Lower leg skin (tissue), 4 donors: Measurements from ENCODE around the gene GHRHR. TPM values are rescaled to one million over a fixed set of nuclear protein-coding genes. Genes with fewer than 3 reads are reported as not detected.

Experiments used
- DNase-seq, 2 donors: peaks; one replicate each; pipeline ENCODE4 v3.0.0-alpha.2; 2019; ENCODE audit warnings: low spot score in 2 of 2
- H3K4me3 ChIP-seq: fragments of 200-600 bp; sonication (generic); 2 replicates; pipeline ENCODE4 v1.5.1; 2017; ENCODE audit warnings: mild to moderate bottlenecking, low read depth; ENCODE audit not compliant: poor library complexity, severe bottlenecking
- CTCF ChIP-seq, 3 donors: fragments of 450-650 bp; IDR thresholded peaks; one replicate each; pipeline ENCODE4 v1.5.1; 2016; ENCODE audit warnings: antibody characterized with exemption in 3 of 3, mild to moderate bottlenecking in 3 of 3, moderate library complexity in 2 of 3
- POLR2A ChIP-seq, 2 donors: fragments of 450-650 bp; IDR thresholded peaks; one replicate each; pipeline ENCODE4 v1.6.1; 2016 to 2017; ENCODE audit warnings: antibody characterized with exemption in 2 of 2, mild to moderate bottlenecking in 1 of 2, moderate library complexity in 1 of 2
- WGBS, 2 donors: methylation state at CpG; one replicate each; pipeline ENCODE4 v1.1.5; 2018; 5-methylcytosine and 5-hydroxymethylcytosine counted together
- intact Hi-C: fragments of 100-400 bp; cut with DNase I; formaldehyde crosslinking; loops from one replicate; pipeline ENCODE4 v1.15.0; 2023; ENCODE audit warnings: low total_unique reads
- total RNA-seq, 4 donors: library from RNA; depleted of rRNA; stranded (reverse); fragments of >200 nt; gene quantifications; one replicate each; pipeline ENCODE4 v1.1.0, GENCODE V29; 2016

Gene GHRHR
- total RNA-seq, 4 donors from 2014 or later, result not detected

GRCh38 chr7:30965883-30966282 is 2.1 kb downstream of the GHRHR start:
- peak in 1 of 2 donors; percentile 52 for DNase-seq
- TF ChIP-seq CTCF (IDR thresholded peaks at IDR 0.05), result no peak
- intact Hi-C loops, result loop anchor here (5.0 kb wide), 1 partner anchor 659 kb away; no protein-coding TSS in a partner anchor
- 83 to 86% methylated on average over 9 of the region's 9 CpGs for WGBS, 2 donors
- H3K4me3 ChIP-seq, result no peak overlapping the region

GRCh38 chr7:30968294-30968693 is 4.5 kb downstream of the GHRHR start:
- intact Hi-C loops, result loop anchor here (5.0 kb wide), 1 partner anchor 661 kb away; no protein-coding TSS in a partner anchor

GRCh38 chr7:30968747-30969603 is 5.2 kb downstream of the GHRHR start:
- intact Hi-C loops, result loop anchor here (5.0 kb wide), 1 partner anchor 662 kb away; no protein-coding TSS in a partner anchor
- WGBS, 2 donors, result 74 to 77% methylated on average over 7 of the region's 7 CpGs
- DNase-seq, result peak; percentile 7 to 70
- no peak overlapping the region for H3K4me3 ChIP-seq
- TF ChIP-seq POLR2A (IDR thresholded peaks at IDR 0.05) (no peak), CTCF (IDR thresholded peaks at IDR 0.05) (no peak)

More at GRCh38 chr7:30968294-30968693, 4.5 kb downstream of the GHRHR start:
- DNase-seq, result peak in 1 of 2 donors; percentile 29
- TF ChIP-seq POLR2A (IDR thresholded peaks at IDR 0.05) (no peak), CTCF (IDR thresholded peaks at IDR 0.05) (no peak)
- H3K4me3 ChIP-seq, result no peak overlapping the region
- 64 to 86% methylated on average over 2 of the region's 2 CpGs for WGBS, 2 donors

DNA sequence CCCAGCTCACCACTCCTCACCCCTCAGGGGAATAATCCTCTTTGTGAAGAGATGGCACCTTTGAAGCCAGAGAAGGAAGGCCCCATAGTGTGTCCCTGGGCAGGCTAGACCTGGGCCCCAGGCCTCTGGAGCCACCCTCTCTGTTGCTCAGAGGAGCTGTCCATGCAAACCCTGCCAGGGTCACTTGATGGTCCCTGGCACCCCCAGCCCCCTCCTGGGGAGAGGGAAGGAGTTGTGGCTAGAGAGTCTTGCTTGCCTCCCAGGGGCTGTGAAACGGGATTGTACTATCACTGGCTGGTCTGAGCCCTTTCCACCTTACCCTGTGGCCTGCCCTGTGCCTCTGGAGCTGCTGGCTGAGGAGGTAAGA is 5.8 kb downstream of the GHRHR start:
- WGBS, 2 donors, result 78 to 100% methylated on average over 1 of the region's 1 CpG
- intact Hi-C loops, result loop anchor here (5.0 kb wide), 1 partner anchor 662 kb away; no protein-coding TSS in a partner anchor
- DNase-seq, result peak; percentile 8 to 74
- no peak overlapping the region for H3K4me3 ChIP-seq
- TF ChIP-seq CTCF (IDR thresholded peaks at IDR 0.05) (no peak), POLR2A (IDR thresholded peaks at IDR 0.05) (no peak)

DNA sequence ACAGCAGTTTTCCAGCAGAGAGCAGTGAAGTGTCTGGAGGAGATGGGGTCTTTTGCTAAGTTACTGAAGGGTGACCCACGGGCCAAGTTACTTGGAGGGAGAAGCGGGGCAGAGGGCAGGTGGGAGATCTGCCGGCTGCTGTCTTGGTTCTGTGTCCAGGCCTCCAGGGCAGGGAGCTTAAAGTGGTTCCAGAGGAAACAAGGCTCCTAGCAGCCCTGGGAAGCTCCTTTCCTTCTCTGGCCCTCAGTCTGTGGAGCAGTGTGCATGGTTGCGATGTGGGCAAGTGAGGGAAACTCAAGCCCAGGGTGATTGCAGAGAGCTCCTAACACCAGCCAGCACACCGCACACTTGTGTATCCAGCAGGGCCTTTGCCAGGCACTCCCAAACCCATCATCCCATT is 6.3 kb downstream of the GHRHR start:
- TF ChIP-seq CTCF (IDR thresholded peaks at IDR 0.05) (no peak), POLR2A (IDR thresholded peaks at IDR 0.05) (no peak)
- DNase-seq, result peak in 1 of 2 donors; percentile 50
- no peak overlapping the region for H3K4me3 ChIP-seq
- WGBS, 2 donors, result 79 to 90% methylated on average over 5 of the region's 5 CpGs
- intact Hi-C loops, result no loop called here
